Liver (tissue), 9 donors: ENCODE results near the gene AMPD3. TPM values are rescaled to one million over a fixed set of nuclear protein-coding genes. Genes with fewer than 3 reads are reported as not detected.

Experiments
- DNase-seq: peaks from one replicate; pipeline ENCODE4 v3.0.0-alpha.2; 2017; ENCODE audit warnings: low spot score
- H3K27ac ChIP-seq, 2 donors: one replicate each; pipeline ENCODE4 v1.7.0; 2013; ENCODE audit warnings: inconsistent platforms in 2 of 2, low read length in 2 of 2, control low read depth in 1 of 2, low read depth in 1 of 2, mild to moderate bottlenecking in 1 of 2
- H3K27me3 ChIP-seq, 4 donors: one replicate each; pipeline versions ENCODE4 v1.6.1 to v1.7.0; 2013; ENCODE audit warnings: low read length in 3 of 4, inconsistent platforms in 1 of 4, mild to moderate bottlenecking in 1 of 4, moderate library complexity in 1 of 4; ENCODE audit not compliant: control insufficient read depth in 4 of 4, insufficient read depth in 4 of 4
- H3K36me3 ChIP-seq, 4 donors: one replicate each; pipeline versions ENCODE4 v1.6.1 to v1.7.0; 2013; ENCODE audit warnings: low read length in 3 of 4, mild to moderate bottlenecking in 3 of 4, low read depth in 1 of 4, moderate library complexity in 1 of 4; ENCODE audit not compliant: control insufficient read depth in 4 of 4, insufficient read depth in 3 of 4
- H3K4me1 ChIP-seq, 4 donors: one replicate each; pipeline versions ENCODE4 v1.6.1 to v1.7.0; 2013; ENCODE audit warnings: low read length in 3 of 4, mild to moderate bottlenecking in 3 of 4, moderate library complexity in 1 of 4; ENCODE audit not compliant: control insufficient read depth in 4 of 4, insufficient read depth in 4 of 4
- H3K4me3 ChIP-seq, 3 donors: one replicate each; pipeline versions ENCODE4 v1.6.1 to v1.7.0; 2013; ENCODE audit warnings: low read length in 3 of 3, control low read depth in 1 of 3, low read depth in 1 of 3, mild to moderate bottlenecking in 1 of 3
- H3K9ac ChIP-seq, 2 donors: one replicate each; pipeline ENCODE4 v1.7.0; 2013; ENCODE audit warnings: low read length in 2 of 2, mild to moderate bottlenecking in 2 of 2, moderate library complexity in 2 of 2, control low read depth in 1 of 2, low read depth in 1 of 2
- H3K9me3 ChIP-seq, 4 donors: one replicate each; pipeline versions ENCODE4 v1.6.1 to v1.7.0; 2013; ENCODE audit warnings: low read length in 3 of 4; ENCODE audit not compliant: control insufficient read depth in 4 of 4
- EGR1 ChIP-seq, 2 donors: IDR thresholded peaks; 2 replicates each; pipeline ENCODE4 v1.6.1; 2016 to 2018; ENCODE audit warnings: antibody characterized with exemption in 2 of 2, low read depth in 2 of 2
- WGBS: extraction: QIAGEN DNeasy Blood & Tissue Kit; methylation state at CpG from one replicate; pipeline ENCODE4 v1.1.7; 2013; 5-methylcytosine and 5-hydroxymethylcytosine counted together
- polyA plus RNA-seq, 2 donors: library from polyadenylated mRNA; stranded (reverse) in 1 of 2; unstranded in 1 of 2; fragments of 200-250 nt in 1 of 2; fragments of >200 nt in 1 of 2; fragmentation: Nextera tagmentation in 1 of 2; extraction: Ambion mirVana in 1 of 2; gene quantifications; one replicate each; pipeline versions ENCODE4 v1.2.1 to v1.2.3, GENCODE V29; 2013 to 2015
- total RNA-seq, 2 donors: library from RNA; depleted of rRNA; stranded (reverse); fragments of >200 nt; gene quantifications; one replicate each; pipeline ENCODE4 v1.2.3, GENCODE V29; 2014
- donor health status: healthy.
- donor health status: healthy.
- donor health status: healthy.
- donor health status: healthy.
- donor health status: healthy.

The AMPD3 gene
- total and polyA plus RNA-seq, 4 donors = 0.40 to 7.4 (median 1.1) TPM

- WGBS = 67% methylated on average over 1 of the region's 1 CpG
- Histone ChIP-seq H3K4me1 (peaks cover 0 to 5% (median 0%) of the 10 kb centered on the region in 4 donors), H3K27me3 (no peaks in the 10 kb centered on the region), H3K36me3 (peaks cover 0 to 4% (median 1%) of the 10 kb centered on the region in 4 donors), H3K4me3 (no peak overlapping the region), H3K9ac (no peak overlapping the region), H3K9me3 (peaks cover 0 to 4% (median 0%) of the 10 kb centered on the region in 4 donors), H3K27ac (no peak overlapping the region)
- no peak for DNase-seq
- no peak for TF ChIP-seq EGR1 (IDR thresholded peaks at IDR 0.05; ENCODE audit: low read depth in 2 of 2)
Measured at GRCh38 chr11:10556590-10556989, 101.5 kb downstream of the AMPD3 start.

Other genes starting within 250 kb of the AMPD3 start
- gene SBF2, start 161.0 kb upstream of the AMPD3 start, total RNA-seq = 10 to 100 TPM; 16.7 to 31.3 TPM
- gene SBF2, start 161.0 kb upstream of the AMPD3 start, polyA plus RNA-seq = 10 to 100 TPM in 1 of 2 donors, 1 to 10 TPM in 1; 7.5 to 12.7 TPM
- 10 to 100 TPM; 12.8 to 32.6 TPM for gene ADM, start 150.2 kb upstream of the AMPD3 start, total RNA-seq
- gene ADM, start 150.2 kb upstream of the AMPD3 start, polyA plus RNA-seq = 10 to 100 TPM in 1 of 2 donors, 1 to 10 TPM in 1; 9.7 to 33.1 TPM
- 10 to 100 TPM; 14.3 to 14.6 TPM for gene RNF141, start 85.9 kb downstream of the AMPD3 start, total RNA-seq
- gene RNF141, start 85.9 kb downstream of the AMPD3 start, polyA plus RNA-seq = 10 to 100 TPM in 1 of 2 donors, 1 to 10 TPM in 1; 6.9 to 11.7 TPM
- gene LYVE1, start 113.4 kb downstream of the AMPD3 start, total RNA-seq = 10 to 100 TPM; 22.6 to 34.1 TPM
- 10 to 100 TPM; 11.3 to 46.7 TPM for gene LYVE1, start 113.4 kb downstream of the AMPD3 start, polyA plus RNA-seq
- gene IRAG1, start 238.5 kb downstream of the AMPD3 start, total RNA-seq = 1 to 10 TPM; 2.3 to 4.4 TPM
- gene IRAG1, start 238.5 kb downstream of the AMPD3 start, polyA plus RNA-seq = 1 to 10 TPM in 1 of 2 donors, under 1 TPM in 1; 0.29 to 1.6 TPM